Hippocampal formation (tissue), 2 donors: Measurements from ENCODE around the gene COG2.

Experiments used
- DNase-seq, 2 donors: peaks; one replicate each; lab custom pipeline; 2025; lab: John Stamatoyannopoulos, UW

The COG2 gene

GRCh38 chr1:230701895-230702768 is 59.9 kb downstream of the COG2 start:
- DNase-seq, result no peak

- no peak for DNase-seq
Measured at GRCh38 chr1:230702934-230703678, 60.8 kb downstream of the COG2 start.

- no peak for DNase-seq
Measured at GRCh38 chr1:230703679-230704385, 61.6 kb downstream of the COG2 start.

GRCh38 chr1:230704830-230705229 is 62.5 kb downstream of the COG2 start:
- no peak for DNase-seq

- no peak for DNase-seq
Measured at GRCh38 chr1:230705289-230706019, 63.2 kb downstream of the COG2 start.

- no peak for DNase-seq
Measured at GRCh38 chr1:230706020-230706699, 63.9 kb downstream of the COG2 start.

- DNase-seq, result no peak
Measured at GRCh38 chr1:230706887-230707731, 64.8 kb downstream of the COG2 start.

GRCh38 chr1:230707732-230708630 is 65.7 kb downstream of the COG2 start:
- DNase-seq, result no peak

GRCh38 chr1:230708631-230709580 is 66.6 kb downstream of the COG2 start:
- DNase-seq, result no peak

- no peak for DNase-seq
Measured at GRCh38 chr1:230709619-230710542, 67.6 kb downstream of the COG2 start.

- DNase-seq, result no peak
Measured at GRCh38 chr1:230710543-230710904, 68.2 kb downstream of the COG2 start.

- DNase-seq, result no peak
Measured at GRCh38 chr1:230711245-230711644, 69.0 kb downstream of the COG2 start.

GRCh38 chr1:230712470-230712942 is 70.2 kb downstream of the COG2 start:
- DNase-seq, result no peak

GRCh38 chr1:230713138-230713537 is 70.9 kb downstream of the COG2 start:
- DNase-seq, result no peak

GRCh38 chr1:230713547-230713914 is 71.2 kb downstream of the COG2 start:
- no peak for DNase-seq

- peak; percentile 73 to 77 for DNase-seq
Measured at GRCh38 chr1:230713915-230714764, 71.9 kb downstream of the COG2 start, which contains the start of gene AGT. TSS of gene AGT (minus strand) at chr1:230714122. CDS start at chr1:230710823, 3,299 bp downstream.
